IMR-90 (cell line): ENCODE data around the gene ATP2B1.

ENCODE experiments used
- CEBPB ChIP-seq: IDR thresholded peaks from 2 replicates; pipeline ENCODE4 v1.6.1; 2012; ENCODE audit warnings: low read depth, low read length, improper control_type of control experiment
- MAFK ChIP-seq: IDR thresholded peaks from 2 replicates; pipeline ENCODE4 v1.6.1; 2012; ENCODE audit warnings: low read depth, low read length, improper control_type of control experiment
- POLR2A ChIP-seq: IDR thresholded peaks from 2 replicates; pipeline ENCODE4 v1.6.1; 2012; ENCODE audit warnings: mild to moderate bottlenecking, low read depth, low read length
- RAD21 ChIP-seq: IDR thresholded peaks from 2 replicates; pipeline ENCODE4 v1.6.1; 2012; ENCODE audit warnings: low read length, improper control_type of control experiment
- RCOR1 ChIP-seq: IDR thresholded peaks from 2 replicates; pipeline ENCODE4 v1.6.1; 2012; ENCODE audit warnings: mild to moderate bottlenecking, low read length, improper control_type of control experiment; ENCODE audit not compliant: insufficient replicate concordance
- SMC3 ChIP-seq: fragments of 150-350 bp; IDR thresholded peaks from 2 replicates; pipeline ENCODE4 v1.6.1; 2016; ENCODE audit warnings: low read depth, mild to moderate bottlenecking, antibody characterized with exemption, low read length, moderate library complexity
- TF ChIP-seq, protein P1 (sequence below): conservative IDR thresholded peaks from 2 replicates; pipeline ENCODE4 v1.5.1; 2012; ENCODE audit warnings: mild to moderate bottlenecking, low read depth, low read length, improper control_type of control experiment
- TF ChIP-seq, protein P2 (sequence below): fragments of 150-350 bp; IDR thresholded peaks from 2 replicates; pipeline ENCODE4 v1.6.1; 2016; ENCODE audit warnings: low read depth, mild to moderate bottlenecking, low read length, moderate library complexity, borderline replicate concordance
- TF ChIP-seq, protein P3 (sequence below): fragments of 150-350 bp; IDR thresholded peaks from 2 replicates; pipeline ENCODE4 v1.6.1; 2017; ENCODE audit warnings: mild to moderate bottlenecking, antibody characterized with exemption, low read length, low read depth

DNA sequence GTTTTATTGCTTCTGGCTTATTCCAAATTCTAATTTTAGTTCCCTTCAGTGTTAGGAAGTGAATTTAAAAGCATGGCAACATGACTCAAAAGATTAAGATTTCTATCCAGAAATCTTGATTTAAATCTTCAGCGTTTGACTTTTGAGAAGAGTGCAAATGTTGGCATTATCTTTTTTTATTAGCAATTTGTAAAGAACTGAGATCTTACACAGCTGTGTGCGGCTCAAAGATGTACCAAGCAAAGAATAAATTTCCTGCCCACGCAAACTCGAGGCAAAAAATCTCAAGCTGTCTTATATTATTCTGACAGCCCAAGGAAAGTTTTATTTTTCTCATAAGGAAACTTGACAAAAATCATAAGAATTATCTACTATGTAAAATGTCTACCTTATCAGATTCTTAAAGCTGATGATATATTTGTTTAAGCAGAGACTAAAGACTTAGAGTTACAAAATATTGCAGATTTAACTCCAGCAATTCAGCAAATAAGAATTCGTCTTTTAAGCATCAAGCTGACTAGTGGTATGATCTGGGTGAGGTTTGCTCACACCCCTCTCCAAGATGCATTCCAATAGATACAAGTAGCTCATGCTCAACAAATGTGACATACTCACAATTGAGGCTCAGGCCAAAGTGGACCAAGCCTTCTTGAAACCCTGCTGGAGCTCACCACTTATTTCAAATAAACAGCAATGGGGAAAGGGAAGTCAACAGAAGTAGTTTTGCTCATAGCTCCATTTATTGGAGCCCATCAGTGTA lies 135.4 kb downstream of the ATP2B1 start:
- no peak for TF ChIP-seq CEBPB
- no peak for TF ChIP-seq POLR2A
- TF ChIP-seq, protein P1, sequence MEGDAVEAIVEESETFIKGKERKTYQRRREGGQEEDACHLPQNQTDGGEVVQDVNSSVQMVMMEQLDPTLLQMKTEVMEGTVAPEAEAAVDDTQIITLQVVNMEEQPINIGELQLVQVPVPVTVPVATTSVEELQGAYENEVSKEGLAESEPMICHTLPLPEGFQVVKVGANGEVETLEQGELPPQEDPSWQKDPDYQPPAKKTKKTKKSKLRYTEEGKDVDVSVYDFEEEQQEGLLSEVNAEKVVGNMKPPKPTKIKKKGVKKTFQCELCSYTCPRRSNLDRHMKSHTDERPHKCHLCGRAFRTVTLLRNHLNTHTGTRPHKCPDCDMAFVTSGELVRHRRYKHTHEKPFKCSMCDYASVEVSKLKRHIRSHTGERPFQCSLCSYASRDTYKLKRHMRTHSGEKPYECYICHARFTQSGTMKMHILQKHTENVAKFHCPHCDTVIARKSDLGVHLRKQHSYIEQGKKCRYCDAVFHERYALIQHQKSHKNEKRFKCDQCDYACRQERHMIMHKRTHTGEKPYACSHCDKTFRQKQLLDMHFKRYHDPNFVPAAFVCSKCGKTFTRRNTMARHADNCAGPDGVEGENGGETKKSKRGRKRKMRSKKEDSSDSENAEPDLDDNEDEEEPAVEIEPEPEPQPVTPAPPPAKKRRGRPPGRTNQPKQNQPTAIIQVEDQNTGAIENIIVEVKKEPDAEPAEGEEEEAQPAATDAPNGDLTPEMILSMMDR, result no peak
- TF ChIP-seq SMC3, result no peak
- TF ChIP-seq, protein P2, sequence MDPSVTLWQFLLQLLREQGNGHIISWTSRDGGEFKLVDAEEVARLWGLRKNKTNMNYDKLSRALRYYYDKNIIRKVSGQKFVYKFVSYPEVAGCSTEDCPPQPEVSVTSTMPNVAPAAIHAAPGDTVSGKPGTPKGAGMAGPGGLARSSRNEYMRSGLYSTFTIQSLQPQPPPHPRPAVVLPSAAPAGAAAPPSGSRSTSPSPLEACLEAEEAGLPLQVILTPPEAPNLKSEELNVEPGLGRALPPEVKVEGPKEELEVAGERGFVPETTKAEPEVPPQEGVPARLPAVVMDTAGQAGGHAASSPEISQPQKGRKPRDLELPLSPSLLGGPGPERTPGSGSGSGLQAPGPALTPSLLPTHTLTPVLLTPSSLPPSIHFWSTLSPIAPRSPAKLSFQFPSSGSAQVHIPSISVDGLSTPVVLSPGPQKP, result no peak
- no peak for TF ChIP-seq MAFK
- TF ChIP-seq RCOR1, result no peak
- TF ChIP-seq, protein P3, sequence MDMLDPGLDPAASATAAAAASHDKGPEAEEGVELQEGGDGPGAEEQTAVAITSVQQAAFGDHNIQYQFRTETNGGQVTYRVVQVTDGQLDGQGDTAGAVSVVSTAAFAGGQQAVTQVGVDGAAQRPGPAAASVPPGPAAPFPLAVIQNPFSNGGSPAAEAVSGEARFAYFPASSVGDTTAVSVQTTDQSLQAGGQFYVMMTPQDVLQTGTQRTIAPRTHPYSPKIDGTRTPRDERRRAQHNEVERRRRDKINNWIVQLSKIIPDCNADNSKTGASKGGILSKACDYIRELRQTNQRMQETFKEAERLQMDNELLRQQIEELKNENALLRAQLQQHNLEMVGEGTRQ, result no peak
- TF ChIP-seq RAD21, result no peak
